Mucosa of descending colon (tissue), 3 donors: ENCODE measurements around the gene CCDC51. TPM values are rescaled to one million over a fixed set of nuclear protein-coding genes. Genes with fewer than 3 reads are reported as not detected.
A peak's percentile ranks its signal among the peaks of the same experiment; 100 is the strongest.

Experiments
- ATAC-seq: fragments of 200-7000 bp; cut with Tn5 transposase; one replicate; pipeline ENCODE4 v1.9.1; 2020; ENCODE audit warnings: mild to moderate bottlenecking, moderate library complexity
- DNase-seq, 3 donors: peaks; one replicate each; pipeline ENCODE4 v3.0.0-alpha.2; 2020
- H3K36me3 ChIP-seq: fragments of 200-600 bp; one replicate; pipeline ENCODE4 v1.8.0; 2021; ENCODE audit warnings: low read depth, mild to moderate bottlenecking
- H3K4me1 ChIP-seq: fragments of 200-600 bp; one replicate; pipeline ENCODE4 v1.8.0; 2021; ENCODE audit warnings: low read depth, mild to moderate bottlenecking
- H3K4me3 ChIP-seq: fragments of 200-600 bp; one replicate; pipeline ENCODE4 v1.8.0; 2021; ENCODE audit warnings: mild to moderate bottlenecking
- H3K9me3 ChIP-seq: fragments of 200-600 bp; one replicate; pipeline ENCODE4 v1.8.0; 2021; ENCODE audit warnings: mild to moderate bottlenecking
- CTCF ChIP-seq: fragments of 200-600 bp; IDR thresholded peaks from one replicate; pipeline ENCODE4 v1.8.0; 2022; ENCODE audit warnings: antibody characterized with exemption, mild to moderate bottlenecking
- intact Hi-C, 2 donors: fragments of 100-400 bp; cut with DNase I in 1 of 2; cut with micrococcal nuclease in 1 of 2; formaldehyde crosslinking; loops; one replicate each; pipeline versions ENCODE4 v1.11.0 to v1.11.1; 2022; cut with DNase I, micrococcal nuclease
- total RNA-seq, 3 donors: library from RNA; stranded (reverse); fragmentation: NEBNext Ultra II Directional in 2 of 3; extraction: Animal tissue kit (Norgen Biotek cat#: 25700) in 2 of 3; gene quantifications; one replicate each; pipeline versions ENCODE4 v1.2.1 to v1.2.4, GENCODE V29; 2021 to 2023
- donor health status: DM: no; HTN: no; CAD: no; lungs with moderate emphysema.
- donor health status: DM: no; HTN: no; CAD: no.
- donor health status: DM: no; HTN: yes; CAD: no.

Gene CCDC51
- total RNA-seq, 3 donors from 2014 or later, result 13.0 to 15.3 (median 14.8) TPM

GRCh38 chr3:48412375-48413001, 27.4 kb downstream of the CCDC51 start:
- no peak for ATAC-seq
- Histone ChIP-seq H3K4me1 (no peaks in the 10 kb centered on the region), H3K9me3 (no peaks in the 10 kb centered on the region), H3K4me3 (no peak overlapping the region), H3K36me3 (no peaks in the 10 kb centered on the region)
- DNase-seq, result peak in 1 of 3 donors; percentile 19
- TF ChIP-seq CTCF, result no peak
- intact Hi-C loops, result no loop called here

DNA sequence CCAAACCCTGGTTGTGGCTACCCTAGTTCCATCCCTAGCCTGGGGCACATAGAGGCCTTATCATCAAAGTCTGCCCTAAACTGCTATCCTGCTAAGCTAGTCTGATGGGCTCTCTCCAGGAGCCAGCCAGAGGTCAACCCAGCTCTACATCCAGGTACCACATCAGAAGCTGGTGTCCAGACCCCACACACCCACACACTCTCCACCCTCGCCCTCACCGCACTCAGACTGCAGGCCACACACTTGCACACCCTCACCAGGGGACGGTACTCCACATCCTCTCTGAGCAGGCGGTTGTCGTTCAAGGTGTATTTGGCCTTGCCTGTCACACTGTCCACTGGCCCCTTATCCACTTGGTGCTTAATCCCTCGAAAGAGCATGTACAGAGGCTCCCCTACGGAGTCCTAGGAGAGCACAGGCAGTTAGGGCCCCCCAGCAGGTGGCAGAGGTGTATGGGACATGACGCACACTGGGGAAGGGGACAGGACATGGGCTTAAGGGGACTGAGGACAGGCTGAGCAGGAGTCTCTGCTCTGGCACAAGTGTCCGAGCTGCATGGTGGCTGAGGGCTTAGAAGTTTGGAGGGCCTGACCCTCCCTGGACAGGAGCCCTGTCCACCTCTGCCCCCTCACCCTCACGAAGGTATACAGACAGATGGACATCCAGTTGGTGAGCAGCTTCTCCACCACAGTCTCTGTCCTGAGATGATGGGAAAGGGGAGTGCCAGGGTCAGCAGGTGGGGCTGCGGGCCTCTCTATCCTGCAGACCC, 28.1 kb downstream of the CCDC51 start:
- no peak for ATAC-seq
- intact Hi-C loops, result no loop called here
- H3K4me1 ChIP-seq, result no peaks in the 10 kb centered on the region
- TF ChIP-seq CTCF, result no peak
- H3K9me3 ChIP-seq, result no peaks in the 10 kb centered on the region
- no peaks in the 10 kb centered on the region for H3K36me3 ChIP-seq
- peak in 1 of 3 donors; percentile 14 for DNase-seq
- no peak overlapping the region for H3K4me3 ChIP-seq

DNA sequence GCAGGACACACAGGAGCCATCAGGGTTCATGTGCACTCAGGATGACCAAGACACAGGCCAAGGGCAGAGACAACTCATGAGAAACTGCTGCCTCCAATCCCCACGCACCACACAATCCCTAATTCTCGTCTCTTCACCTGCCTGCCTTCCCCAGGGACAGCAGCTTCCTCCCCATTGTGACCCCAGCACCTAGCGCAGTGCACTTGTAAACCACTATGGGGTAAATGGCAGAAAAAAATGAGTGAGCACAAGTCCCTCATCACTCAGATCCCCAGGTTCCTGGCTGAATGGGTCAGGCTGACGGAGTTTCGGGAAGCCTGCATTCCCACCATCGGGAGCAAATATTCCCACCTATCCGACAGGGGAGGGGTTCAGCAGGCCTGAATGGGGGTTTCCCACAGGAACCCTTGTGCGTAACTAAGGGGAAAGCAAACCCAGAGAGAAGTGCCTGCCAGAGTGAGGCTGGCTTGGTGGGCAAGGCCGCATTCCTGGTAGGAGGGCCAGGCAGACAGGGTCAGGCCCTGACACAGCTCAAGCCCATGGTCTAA, 28.8 kb downstream of the CCDC51 start:
- Histone ChIP-seq H3K4me1 (no peaks in the 10 kb centered on the region), H3K4me3 (no peak overlapping the region), H3K36me3 (no peaks in the 10 kb centered on the region), H3K9me3 (no peaks in the 10 kb centered on the region)
- intact Hi-C loops, result no loop called here
- ATAC-seq (no peak), DNase-seq (no peak)
- no peak for TF ChIP-seq CTCF

GRCh38 chr3:48410205-48411040, 29.5 kb downstream of the CCDC51 start:
- Histone ChIP-seq H3K36me3 (no peaks in the 10 kb centered on the region), H3K9me3 (no peaks in the 10 kb centered on the region), H3K4me1 (no peaks in the 10 kb centered on the region), H3K4me3 (no peak overlapping the region)
- intact Hi-C loops, result no loop called here
- peak; percentile 1 to 31 (median 21) for DNase-seq
- TF ChIP-seq CTCF, result no peak
- no peak for ATAC-seq
